T-cell (primary cell): Measurements from ENCODE around the gene BORCS8. TPM values are rescaled to one million over a fixed set of nuclear protein-coding genes. Genes with fewer than 3 reads are reported as not detected.
A peak's percentile ranks its signal among the peaks of the same experiment; 100 is the strongest.
"Not testable (repeated sequence)": the region's sequence is repeated elsewhere in the genome, so short reads cannot be mapped to it uniquely, and the experiment has no call there.

Experiments used
- ATAC-seq, 4 experiments: fragments of 200-7000 bp in 3 of 4; fragments of 150-1000 bp in 1 of 4; cut with Tn5 transposase; replicated peaks in 1 of 4; 1 replicate in 3 of 4; 2 replicates in 1 of 4; pipeline ENCODE4 v1.10.0; 2021; ENCODE audit warnings: moderate library complexity in 3 of 4, mild to moderate bottlenecking in 2 of 4, moderate number of reproducible peaks in 1 of 4
- CTCF ChIA-PET, 2 donors: fragments of 300-600 bp; sonication (Branson Sonifier 250); formaldehyde crosslinking; loops; one replicate each; lab custom pipeline; 2022; ENCODE audit warnings: antibody characterized with exemption in 2 of 2; lab: Charles Lee
- POLR2A ChIA-PET, 2 donors: fragments of 300-600 bp; sonication (Branson Sonifier 250); formaldehyde crosslinking; loops; one replicate each; lab custom pipeline; 2022; ENCODE audit warnings: antibody characterized with exemption in 2 of 2; lab: Charles Lee
- DNase-seq, 35 experiments: peaks; one replicate each; pipeline versions ENCODE4 v3.0.0 to v3.0.0-alpha.2; 2013 to 2023
- H3K27ac ChIP-seq: one replicate; pipeline ENCODE4 v1.5.1; 2013; ENCODE audit warnings: low read length
- H3K27me3 ChIP-seq, 2 experiments: replicated peaks in 1 of 2; 1 replicate in 1 of 2; 2 replicates in 1 of 2; pipeline versions ENCODE4 v1.6.1 to v1.7.0; 2013; ENCODE audit warnings: low read length in 1 of 2, mixed read lengths in 1 of 2; ENCODE audit not compliant: control insufficient read depth in 2 of 2, insufficient read depth in 2 of 2; ENCODE audit errors: extremely low read depth in 1 of 2
- H3K36me3 ChIP-seq, 2 donors: 1 replicate in 1 of 2; 2 replicates in 1 of 2; pipeline versions ENCODE4 v1.6.1 to v1.7.0; 2013; ENCODE audit warnings: low read length in 1 of 2; ENCODE audit not compliant: control insufficient read depth in 2 of 2, insufficient read depth in 1 of 2; ENCODE audit errors: extremely low read depth in 1 of 2
- H3K4me1 ChIP-seq, 2 experiments: 1 replicate in 1 of 2; 2 replicates in 1 of 2; pipeline versions ENCODE4 v1.6.1 to v1.7.0; 2013; ENCODE audit warnings: low read length in 2 of 2, mixed read lengths in 1 of 2; ENCODE audit not compliant: insufficient read depth in 2 of 2, control insufficient read depth in 1 of 2; ENCODE audit errors: extremely low read depth in 1 of 2
- H3K4me3 ChIP-seq, 2 donors: 1 replicate in 1 of 2; 2 replicates in 1 of 2; pipeline versions ENCODE4 v1.5.1 to v1.7.0; 2013; ENCODE audit warnings: mild to moderate bottlenecking in 2 of 2, low read length in 1 of 2, moderate library complexity in 1 of 2; ENCODE audit not compliant: control insufficient read depth in 1 of 2; ENCODE audit errors: extremely low read depth in 1 of 2
- H3K9me3 ChIP-seq: 2 replicates; pipeline ENCODE4 v1.7.0; 2013
- H3K27ac Mint-ChIP-seq, 2 donors: one replicate each; pipeline ENCODE4 v1.8.0; 2020 to 2021; ENCODE audit warnings: mild to moderate bottlenecking in 2 of 2, mixed read lengths in 2 of 2
- H3K27me3 Mint-ChIP-seq, 2 donors: one replicate each; pipeline ENCODE4 v1.8.0; 2021 to 2022; ENCODE audit warnings: mixed read lengths in 2 of 2
- H3K36me3 Mint-ChIP-seq: one replicate; pipeline ENCODE4 v1.8.0; 2021; ENCODE audit warnings: mixed read lengths
- H3K4me1 Mint-ChIP-seq, 3 donors: one replicate each; pipeline ENCODE4 v1.8.0; 2020 to 2022; ENCODE audit warnings: mixed read lengths in 3 of 3, mild to moderate bottlenecking in 1 of 3
- H3K4me3 Mint-ChIP-seq, 3 donors: one replicate each; pipeline ENCODE4 v1.8.0; 2020 to 2022; ENCODE audit warnings: mild to moderate bottlenecking in 3 of 3, mixed read lengths in 3 of 3, moderate library complexity in 3 of 3
- H3K9me3 Mint-ChIP-seq, 3 donors: one replicate each; pipeline ENCODE4 v1.8.0; 2020 to 2022; ENCODE audit warnings: mixed read lengths in 3 of 3
- WGBS: methylation state at CpG from one replicate; pipeline ENCODE4 v1.1.5; 2013; ENCODE audit warnings: missing lambda C conversion rate; ENCODE audit not compliant: insufficient coverage; 5-methylcytosine and 5-hydroxymethylcytosine counted together
- total RNA-seq, 35 experiments: library from RNA in 6 of 35; stranded (reverse) in 6 of 35; fragments of 120-200 nt in 1 of 35; gene quantifications; one replicate each; pipeline versions ENCODE4 v1.2.1 to v1.2.4 and lab custom pipeline; 2013 to 2026

BORCS8 gene
- total RNA-seq, 5 donors from 2014 or later (not counting 1 experiment from before 2014, with no cell fraction given): 16.5 to 44.3 (median 35.5) TPM

GRCh38 chr19:19138109-19138981, 53.6 kb downstream of the BORCS8 start, which contains the start of gene TMEM161A:
TSS of gene TMEM161A (minus strand) at chr19:19138478. CDS start at chr19:19138428, 50 bp downstream.
- Histone ChIP-seq H3K4me3 (peak within 1 kb of the TSS; percentile 88 to 95), H3K9me3 (no peaks in the 10 kb centered on the region), H3K4me1 (peaks cover 3 to 32% of the 10 kb centered on the region in 2 experiments), H3K27me3 (peaks cover 0 to 7% of the 10 kb centered on the region in 2 experiments), H3K27ac (peak within 1 kb of the TSS; percentile 70), H3K36me3 (no peaks in the 10 kb centered on the region)
- 4% methylated on average over 33 of the region's 42 CpGs for WGBS
- Mint-ChIP-seq H3K27ac (peak within 1 kb of the TSS; percentile 90 to 97), H3K27me3 (peaks cover 0 to 2% of the 10 kb centered on the region in 2 donors), H3K36me3 (no peaks in the 10 kb centered on the region), H3K4me1 (peaks cover 32 to 38% (median 36%) of the 10 kb centered on the region in 3 donors), H3K4me3 (peak within 1 kb of the TSS; percentile 88 to 98 (median 90)), H3K9me3 (no peaks in the 10 kb centered on the region)
- ChIA-PET POLR2A (no interaction called here), CTCF (no interaction called here)
- ATAC-seq: peak; percentile 100
- peak; percentile 90 to 99 (median 95) for DNase-seq

DNA sequence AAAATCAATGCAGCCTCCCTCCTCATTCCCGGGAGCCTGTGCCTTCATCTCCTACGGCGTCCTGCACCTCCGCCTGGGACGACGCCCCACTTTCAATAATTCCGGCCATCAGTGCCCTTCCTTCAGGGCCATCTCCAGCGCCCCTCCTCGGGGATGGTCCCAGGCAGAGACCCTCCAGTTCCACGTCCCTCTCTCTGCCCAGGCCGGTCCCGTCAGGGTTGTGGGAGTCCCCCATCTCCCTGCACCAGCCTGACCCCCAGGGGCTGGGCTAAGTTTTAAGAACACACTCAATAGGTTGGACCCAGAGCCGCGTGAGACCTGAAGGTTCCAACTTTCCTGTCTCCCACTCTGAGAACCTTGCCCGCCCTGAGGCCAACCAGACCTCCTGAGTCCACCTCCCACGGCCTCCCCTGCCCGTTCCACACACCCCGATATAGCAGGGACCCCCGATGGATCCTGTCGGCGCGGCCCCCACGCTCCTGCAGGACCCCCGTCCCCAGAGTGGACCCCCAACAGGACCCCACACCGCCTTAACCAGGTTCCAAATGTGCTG, 54.3 kb downstream of the BORCS8 start:
- ChIA-PET POLR2A (interaction anchor here in 1 of 2 donors (0.5 kb wide), 1 partner anchor 858 kb away, joined by 16 read pairs; no protein-coding TSS in a partner anchor), CTCF (no interaction called here)
- DNase-seq: no peak
- 41% methylated on average over 22 of the region's 25 CpGs for WGBS
- H3K4me1 ChIP-seq: peaks cover 3 to 32% of the 10 kb centered on the region in 2 experiments
- peaks cover 32 to 38% (median 36%) of the 10 kb centered on the region in 3 donors for H3K4me1 Mint-ChIP-seq
- no peaks in the 10 kb centered on the region for H3K9me3 ChIP-seq
- no peaks in the 10 kb centered on the region for H3K9me3 Mint-ChIP-seq
- no peaks in the 10 kb centered on the region for H3K36me3 ChIP-seq
- H3K27me3 Mint-ChIP-seq: peaks cover 0 to 2% of the 10 kb centered on the region in 2 donors
- no peak for ATAC-seq
- H3K27ac Mint-ChIP-seq: peak overlapping the region in 1 of 2 donors; percentile 97
- peak overlapping the region; percentile 88 to 98 (median 90) for H3K4me3 Mint-ChIP-seq
- H3K27me3 ChIP-seq: peaks cover 0 to 7% of the 10 kb centered on the region in 2 experiments
- no peaks in the 10 kb centered on the region for H3K36me3 Mint-ChIP-seq
- peak overlapping the region; percentile 88 to 95 for H3K4me3 ChIP-seq
- H3K27ac ChIP-seq: peak overlapping the region; percentile 70

DNA sequence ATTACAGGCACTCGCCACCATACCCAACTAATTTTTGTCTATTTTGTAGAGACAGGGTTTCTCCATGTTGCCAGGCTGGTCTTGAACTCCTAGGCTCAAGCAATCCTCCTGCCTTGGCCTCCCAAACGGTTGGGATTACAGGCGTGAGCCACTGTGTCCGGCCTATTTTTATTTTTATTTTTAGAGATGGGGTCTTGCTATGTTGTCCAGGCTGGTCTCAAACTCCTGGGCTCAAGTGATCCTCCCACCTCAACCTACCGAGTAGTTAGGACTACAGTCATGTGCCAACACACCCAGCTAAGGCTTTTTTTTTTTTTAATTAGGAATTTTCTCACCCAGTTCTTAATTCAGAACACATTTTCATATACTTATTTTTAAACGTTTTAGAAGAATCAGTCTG, 56.2 kb downstream of the BORCS8 start:
- H3K4me3 Mint-ChIP-seq, H3K27ac ChIP-seq, ATAC-seq, H3K27ac Mint-ChIP-seq, H3K36me3 Mint-ChIP-seq, H3K9me3 Mint-ChIP-seq, H3K36me3 ChIP-seq, H3K27me3 Mint-ChIP-seq, DNase-seq, CTCF ChIA-PET, H3K27me3 ChIP-seq, H3K9me3 ChIP-seq, H3K4me3 ChIP-seq: not testable (repeated sequence)
- peaks cover 32 to 38% (median 36%) of the 10 kb centered on the region in 3 donors for H3K4me1 Mint-ChIP-seq
- peaks cover 3 to 32% of the 10 kb centered on the region in 2 experiments for H3K4me1 ChIP-seq
- WGBS: no CpG with 5 or more reads among the region's 6 CpGs
- POLR2A ChIA-PET: interaction anchor here in 1 of 2 donors (0.6 kb wide), 1 partner anchor 453 kb away, joined by 5 read pairs; no protein-coding TSS in a partner anchor

GRCh38 chr19:19134687-19135158, 57.2 kb downstream of the BORCS8 start:
- POLR2A ChIA-PET: no interaction called here
- peaks cover 0 to under 1% of the 10 kb centered on the region in 2 donors for H3K27me3 Mint-ChIP-seq
- H3K9me3 ChIP-seq: no peaks in the 10 kb centered on the region
- H3K4me1 ChIP-seq: peaks cover 3 to 31% of the 10 kb centered on the region in 2 experiments
- H3K27me3 ChIP-seq: peaks cover 0 to 2% of the 10 kb centered on the region in 2 experiments
- WGBS: 30% methylated on average over 17 of the region's 21 CpGs
- H3K27ac Mint-ChIP-seq: no peak overlapping the region
- ATAC-seq (peak in 1 of 4 experiments; percentile 14), DNase-seq (peak in 30 of 35 experiments; percentile 7 to 66 (median 40))
- peaks cover 0 to 4% (median 4%) of the 10 kb centered on the region in 3 donors for H3K9me3 Mint-ChIP-seq
- no peak overlapping the region for H3K4me3 Mint-ChIP-seq
- CTCF ChIA-PET: interaction anchor here (0.6 kb wide), 2 partner anchors 9 to 235 kb away, joined by 3 to 7 read pairs; no protein-coding TSS in a partner anchor
- peaks cover 7% of the 10 kb centered on the region for H3K36me3 Mint-ChIP-seq
- no peak overlapping the region for H3K4me3 ChIP-seq
- H3K4me1 Mint-ChIP-seq: peaks cover 32 to 38% (median 35%) of the 10 kb centered on the region in 3 donors
- no peak overlapping the region for H3K27ac ChIP-seq
- no peaks in the 10 kb centered on the region for H3K36me3 ChIP-seq

- no peak for DNase-seq
- CTCF ChIA-PET: interaction anchor here in 1 of 2 donors (0.6 kb wide), 1 partner anchor 12 kb away, joined by 3 read pairs; no protein-coding TSS in a partner anchor
- peaks cover 10% of the 10 kb centered on the region for H3K36me3 Mint-ChIP-seq
Observed at GRCh38 chr19:19133985-19134384, 58.0 kb downstream of the BORCS8 start.

DNA sequence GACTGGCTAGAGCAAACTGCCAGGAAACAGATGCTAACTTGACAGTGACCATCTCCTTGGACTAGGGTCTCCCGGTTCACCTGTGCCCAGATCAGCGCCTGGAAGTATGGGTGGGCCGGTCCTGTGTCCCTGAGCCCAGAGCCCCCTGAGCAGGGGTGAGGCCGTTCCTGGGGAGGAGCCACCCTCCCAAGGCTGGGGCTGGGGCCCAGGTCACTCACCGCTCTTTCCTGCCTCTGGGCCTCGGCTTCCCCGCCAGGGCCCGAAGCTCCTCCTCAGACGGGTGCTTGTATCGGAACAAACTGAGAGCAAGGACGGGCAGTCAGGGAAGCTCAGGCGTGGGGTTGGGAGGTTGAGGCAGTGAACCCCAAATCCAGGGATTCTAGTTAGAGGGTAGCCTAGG, 59.0 kb downstream of the BORCS8 start:
- no peak overlapping the region for H3K4me3 ChIP-seq
- H3K4me1 Mint-ChIP-seq: peaks cover 16 to 28% (median 19%) of the 10 kb centered on the region in 3 donors
- no peak overlapping the region for H3K27ac ChIP-seq
- H3K4me1 ChIP-seq: peaks cover 3 to 18% of the 10 kb centered on the region in 2 experiments
- H3K27ac Mint-ChIP-seq: no peak overlapping the region
- H3K9me3 ChIP-seq: no peaks in the 10 kb centered on the region
- no peak for ATAC-seq
- ChIA-PET POLR2A (no interaction called here), CTCF (no interaction called here)
- 98% methylated on average over 12 of the region's 12 CpGs for WGBS
- peaks cover 10% of the 10 kb centered on the region for H3K36me3 Mint-ChIP-seq
- no peaks in the 10 kb centered on the region for H3K27me3 Mint-ChIP-seq
- no peak overlapping the region for H3K4me3 Mint-ChIP-seq
- no peak for DNase-seq
- no peaks in the 10 kb centered on the region for H3K36me3 ChIP-seq
- no peaks in the 10 kb centered on the region for H3K27me3 ChIP-seq
- H3K9me3 Mint-ChIP-seq: peaks cover 0 to 4% (median 4%) of the 10 kb centered on the region in 3 donors

More at GRCh38 chr19:19133985-19134384, 58.0 kb downstream of the BORCS8 start:
- Histone ChIP-seq H3K36me3 (no peaks in the 10 kb centered on the region), H3K27ac (no peak overlapping the region), H3K9me3 (no peaks in the 10 kb centered on the region), H3K4me1 (peaks cover 3 to 27% of the 10 kb centered on the region in 2 experiments), H3K4me3 (no peak overlapping the region), H3K27me3 (no peaks in the 10 kb centered on the region)
- WGBS: 90% methylated on average over 2 of the region's 6 CpGs
- Mint-ChIP-seq H3K4me1 (peaks cover 26 to 38% (median 30%) of the 10 kb centered on the region in 3 donors), H3K27ac (no peak overlapping the region), H3K27me3 (no peaks in the 10 kb centered on the region), H3K4me3 (no peak overlapping the region), H3K9me3 (peaks cover 0 to 4% (median 4%) of the 10 kb centered on the region in 3 donors)
- POLR2A ChIA-PET: interaction anchor here in 1 of 2 donors (0.6 kb wide), 1 partner anchor 45 kb away, joined by 3 read pairs; no protein-coding TSS in a partner anchor
- ATAC-seq: no peak
